ENCODE results near the gene AFAP1L2. TPM values are rescaled to one million over a fixed set of nuclear protein-coding genes. Genes with fewer than 3 reads are reported as not detected.

The AFAP1L2 gene
- total RNA-seq, 1 experiment from 2014 or later = 2.1 TPM

DNA sequence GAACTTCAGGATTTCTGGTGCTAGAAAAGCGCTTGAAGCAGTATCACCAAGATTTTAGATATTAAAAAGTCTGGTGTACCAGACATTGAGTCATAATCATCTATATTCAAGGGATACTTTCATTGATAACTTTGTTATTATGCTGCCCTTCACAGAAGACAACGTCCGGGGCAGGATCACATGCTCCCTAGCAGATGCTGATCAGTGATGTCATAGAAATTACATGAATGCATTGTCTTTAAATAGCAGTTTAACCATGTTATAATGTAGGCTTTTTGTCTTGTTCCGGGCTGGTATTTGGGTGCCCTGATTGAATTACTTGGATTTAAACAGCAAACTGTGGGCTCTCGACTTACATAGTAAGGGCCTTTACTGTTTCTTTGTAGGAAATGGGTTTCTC lies 111.2 kb downstream of the AFAP1L2 start:
- H3K4me3 ChIP-seq = no peak overlapping the region
- no peak for DNase-seq (ENCODE audit: low read depth in 1 of 2, low spot score in 2 of 2)
- no peaks in the 10 kb centered on the region for H3K27me3 ChIP-seq (replicated peaks)
- no peak overlapping the region for H3K27ac ChIP-seq
- peaks cover 8% of the 10 kb centered on the region for H3K9me3 ChIP-seq (replicated peaks)
- no peaks in the 10 kb centered on the region for H3K4me1 ChIP-seq (replicated peaks)
- no peaks in the 10 kb centered on the region for H3K36me3 ChIP-seq

DNA sequence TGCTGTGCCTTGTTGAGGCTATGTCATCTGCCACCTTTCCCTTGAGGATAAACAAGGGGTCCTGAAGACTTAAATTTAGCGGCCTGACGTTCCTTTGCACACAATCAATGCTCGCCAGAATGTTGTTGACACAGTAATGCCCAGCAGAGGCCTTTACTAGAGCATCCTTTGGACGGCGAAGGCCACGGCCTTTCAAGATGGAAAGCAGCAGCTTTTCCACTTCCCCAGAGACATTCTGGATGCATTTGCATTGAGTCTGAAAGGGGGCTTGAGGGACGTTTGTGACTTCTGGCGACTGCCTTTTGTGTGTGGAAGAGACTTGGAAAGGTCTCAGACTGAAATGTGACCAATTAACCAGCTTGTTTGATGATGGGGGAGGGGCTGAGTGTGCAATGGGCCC lies 112.8 kb downstream of the AFAP1L2 start:
- no peaks in the 10 kb centered on the region for H3K27me3 ChIP-seq (replicated peaks)
- no peak overlapping the region for H3K4me3 ChIP-seq
- peaks cover 8% of the 10 kb centered on the region for H3K9me3 ChIP-seq (replicated peaks)
- no peaks in the 10 kb centered on the region for H3K4me1 ChIP-seq (replicated peaks)
- H3K27ac ChIP-seq = no peak overlapping the region
- no peaks in the 10 kb centered on the region for H3K36me3 ChIP-seq
- no peak for DNase-seq (ENCODE audit: low read depth in 1 of 2, low spot score in 2 of 2)

DNA sequence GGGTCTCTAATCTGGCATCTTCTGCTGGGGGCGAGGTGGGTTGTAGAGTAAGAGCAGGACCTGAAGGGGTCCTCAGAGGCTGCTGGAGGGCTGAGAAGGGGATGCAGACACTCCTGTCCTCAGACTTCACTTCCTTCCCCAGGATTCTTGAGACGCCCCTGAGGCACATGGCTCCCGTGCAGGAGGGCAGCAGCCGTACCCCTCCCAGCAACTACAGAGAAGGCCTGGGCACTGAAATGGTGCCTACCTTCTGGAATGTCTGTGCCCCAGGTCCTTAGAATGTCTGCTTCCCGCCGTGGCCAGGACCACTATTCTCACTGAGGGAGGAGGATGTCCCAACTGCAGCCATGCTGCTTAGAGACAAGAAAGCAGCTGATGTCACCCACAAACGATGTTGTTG lies 113.2 kb downstream of the AFAP1L2 start:
- Histone ChIP-seq H3K36me3 (no peaks in the 10 kb centered on the region), H3K27me3 (replicated peaks) (no peaks in the 10 kb centered on the region), H3K4me3 (no peak overlapping the region), H3K4me1 (replicated peaks) (no peaks in the 10 kb centered on the region), H3K27ac (no peak overlapping the region), H3K9me3 (replicated peaks) (peaks cover 8% of the 10 kb centered on the region)
- DNase-seq (ENCODE audit: low read depth in 1 of 2, low spot score in 2 of 2) = no peak

DNA sequence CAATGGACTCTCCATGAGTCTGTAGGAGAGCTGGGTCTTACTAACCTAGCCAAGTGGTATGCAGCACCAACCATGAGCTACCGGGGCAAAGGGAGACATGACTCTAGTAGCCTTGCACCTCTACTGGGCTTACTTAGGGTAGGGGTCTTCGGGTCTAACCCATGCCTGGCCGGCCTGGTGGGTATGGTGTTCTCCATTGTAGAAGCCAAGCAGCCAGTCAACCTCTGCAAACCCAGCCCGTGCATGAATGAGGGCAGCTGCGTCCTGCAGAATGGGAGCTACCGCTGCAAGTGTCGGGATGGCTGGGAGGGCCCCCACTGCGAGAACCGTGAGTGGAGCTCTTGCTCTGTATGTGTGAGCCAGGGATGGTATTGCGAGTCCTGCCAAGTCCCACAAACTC lies 114.3 kb downstream of the AFAP1L2 start:
- Histone ChIP-seq H3K27me3 (replicated peaks) (no peaks in the 10 kb centered on the region), H3K27ac (no peak overlapping the region), H3K4me1 (replicated peaks) (no peaks in the 10 kb centered on the region), H3K4me3 (no peak overlapping the region), H3K36me3 (no peaks in the 10 kb centered on the region), H3K9me3 (replicated peaks) (no peaks in the 10 kb centered on the region)
- no peak for DNase-seq (ENCODE audit: low read depth in 1 of 2, low spot score in 2 of 2)

GRCh38 chr10:114289096-114289436 lies 115.2 kb downstream of the AFAP1L2 start:
- no peak overlapping the region for H3K27ac ChIP-seq
- DNase-seq (ENCODE audit: low read depth in 1 of 2, low spot score in 2 of 2) = no peak
- no peaks in the 10 kb centered on the region for H3K36me3 ChIP-seq
- no peaks in the 10 kb centered on the region for H3K9me3 ChIP-seq (replicated peaks)
- no peak overlapping the region for H3K4me3 ChIP-seq
- H3K4me1 ChIP-seq (replicated peaks) = no peaks in the 10 kb centered on the region
- no peaks in the 10 kb centered on the region for H3K27me3 ChIP-seq (replicated peaks)

DNA sequence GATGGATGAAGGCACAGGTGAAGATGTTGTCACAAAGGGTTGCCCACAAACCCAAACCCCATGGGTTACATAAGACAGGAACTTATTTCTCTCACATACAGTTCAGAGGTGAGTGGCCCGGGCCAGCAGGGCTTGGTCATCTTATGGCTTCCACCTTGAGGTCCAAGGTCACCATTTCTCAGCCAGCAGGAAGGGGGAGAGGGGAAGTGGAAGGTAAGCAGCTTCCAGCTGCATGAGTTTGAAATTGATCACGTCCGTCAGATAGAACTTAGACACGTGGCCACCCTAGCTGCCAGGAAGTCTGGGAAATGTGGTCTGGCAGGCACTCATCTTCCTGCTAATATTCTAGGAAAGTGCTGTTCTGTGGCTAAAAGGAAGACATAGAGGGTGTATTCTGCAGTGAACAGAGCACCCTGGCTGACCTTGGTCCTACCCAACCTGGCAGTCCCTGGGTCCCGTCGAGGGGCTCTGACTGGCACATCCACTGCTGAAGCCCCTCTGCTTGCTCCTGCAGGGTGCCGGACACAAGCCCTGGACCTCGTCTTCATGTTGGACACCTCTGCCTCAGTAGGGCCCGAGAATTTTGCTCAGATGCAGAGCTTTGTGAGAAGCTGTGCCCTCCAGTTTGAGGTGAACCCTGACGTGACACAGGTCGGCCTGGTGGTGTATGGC lies 115.7 kb downstream of the AFAP1L2 start:
- Histone ChIP-seq H3K27me3 (replicated peaks) (no peaks in the 10 kb centered on the region), H3K9me3 (replicated peaks) (no peaks in the 10 kb centered on the region), H3K4me3 (no peak overlapping the region), H3K36me3 (no peaks in the 10 kb centered on the region), H3K4me1 (replicated peaks) (no peaks in the 10 kb centered on the region), H3K27ac (no peak overlapping the region)
- no peak for DNase-seq (ENCODE audit: low read depth in 1 of 2, low spot score in 2 of 2)

- Histone ChIP-seq H3K9me3 (replicated peaks) (no peaks in the 10 kb centered on the region), H3K4me1 (replicated peaks) (no peaks in the 10 kb centered on the region), H3K36me3 (no peaks in the 10 kb centered on the region), H3K27ac (no peak overlapping the region), H3K4me3 (no peak overlapping the region), H3K27me3 (replicated peaks) (no peaks in the 10 kb centered on the region)
- DNase-seq (ENCODE audit: low read depth in 1 of 2, low spot score in 2 of 2) = no peak
Observed at GRCh38 chr10:114286921-114287320, 117.4 kb downstream of the AFAP1L2 start.

DNA sequence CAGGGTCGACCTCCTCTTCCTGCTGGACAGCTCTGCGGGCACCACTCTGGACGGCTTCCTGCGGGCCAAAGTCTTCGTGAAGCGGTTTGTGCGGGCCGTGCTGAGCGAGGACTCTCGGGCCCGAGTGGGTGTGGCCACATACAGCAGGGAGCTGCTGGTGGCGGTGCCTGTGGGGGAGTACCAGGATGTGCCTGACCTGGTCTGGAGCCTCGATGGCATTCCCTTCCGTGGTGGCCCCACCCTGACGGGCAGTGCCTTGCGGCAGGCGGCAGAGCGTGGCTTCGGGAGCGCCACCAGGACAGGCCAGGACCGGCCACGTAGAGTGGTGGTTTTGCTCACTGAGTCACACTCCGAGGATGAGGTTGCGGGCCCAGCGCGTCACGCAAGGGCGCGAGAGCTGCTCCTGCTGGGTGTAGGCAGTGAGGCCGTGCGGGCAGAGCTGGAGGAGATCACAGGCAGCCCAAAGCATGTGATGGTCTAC lies 118.3 kb downstream of the AFAP1L2 start:
- H3K27me3 ChIP-seq (replicated peaks) = no peaks in the 10 kb centered on the region
- DNase-seq (ENCODE audit: low read depth in 1 of 2, low spot score in 2 of 2) = no peak
- no peaks in the 10 kb centered on the region for H3K9me3 ChIP-seq (replicated peaks)
- no peak overlapping the region for H3K4me3 ChIP-seq
- no peaks in the 10 kb centered on the region for H3K4me1 ChIP-seq (replicated peaks)
- no peak overlapping the region for H3K27ac ChIP-seq
- no peaks in the 10 kb centered on the region for H3K36me3 ChIP-seq

DNA sequence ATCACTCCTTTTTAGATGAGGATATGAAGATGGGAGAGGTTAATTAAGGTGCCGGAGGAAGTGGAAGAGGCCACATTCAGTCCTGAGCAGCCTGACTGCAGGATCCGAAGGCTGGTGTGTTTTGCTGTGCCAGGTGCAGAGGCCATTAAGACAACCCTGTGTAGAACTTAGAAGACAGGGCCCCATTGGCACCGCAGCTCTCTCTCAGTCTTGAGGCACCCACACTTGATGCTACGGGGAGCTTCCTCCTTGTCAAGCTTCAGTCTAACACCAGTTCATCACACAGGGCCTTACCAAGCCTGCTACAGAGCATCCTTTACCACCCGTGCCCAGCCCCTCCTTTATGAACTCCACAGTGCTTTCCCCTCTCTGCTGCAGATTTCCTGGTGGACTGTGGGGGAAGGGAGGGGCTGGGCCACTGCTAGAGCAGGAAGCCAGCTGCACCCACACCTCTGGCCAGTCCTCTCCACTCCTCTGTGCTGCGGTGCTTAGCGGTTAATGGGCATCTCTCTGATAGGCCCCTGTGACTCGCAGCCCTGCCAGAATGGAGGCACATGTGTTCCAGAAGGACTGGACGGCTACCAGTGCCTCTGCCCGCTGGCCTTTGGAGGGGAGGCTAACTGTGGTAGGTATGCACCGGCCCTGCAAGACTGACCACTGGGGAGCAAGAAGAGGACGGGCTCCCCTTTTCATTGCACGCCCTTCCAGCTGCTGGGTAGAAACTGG lies 119.8 kb downstream of the AFAP1L2 start:
- Histone ChIP-seq H3K4me1 (replicated peaks) (no peaks in the 10 kb centered on the region), H3K36me3 (no peaks in the 10 kb centered on the region), H3K4me3 (no peak overlapping the region), H3K27me3 (replicated peaks) (no peaks in the 10 kb centered on the region), H3K27ac (no peak overlapping the region), H3K9me3 (replicated peaks) (no peaks in the 10 kb centered on the region)
- no peak for DNase-seq (ENCODE audit: low read depth in 1 of 2, low spot score in 2 of 2)

GRCh38 chr10:114283535-114284234 lies 120.6 kb downstream of the AFAP1L2 start:
- H3K27me3 ChIP-seq (replicated peaks) = no peaks in the 10 kb centered on the region
- no peak overlapping the region for H3K4me3 ChIP-seq
- no peaks in the 10 kb centered on the region for H3K36me3 ChIP-seq
- H3K4me1 ChIP-seq (replicated peaks) = no peaks in the 10 kb centered on the region
- DNase-seq (ENCODE audit: low read depth in 1 of 2, low spot score in 2 of 2) = no peak
- no peak overlapping the region for H3K27ac ChIP-seq
- no peaks in the 10 kb centered on the region for H3K9me3 ChIP-seq (replicated peaks)

- Histone ChIP-seq H3K4me3 (no peak overlapping the region), H3K36me3 (no peaks in the 10 kb centered on the region), H3K27me3 (replicated peaks) (no peaks in the 10 kb centered on the region), H3K27ac (no peak overlapping the region), H3K4me1 (replicated peaks) (no peaks in the 10 kb centered on the region), H3K9me3 (replicated peaks) (no peaks in the 10 kb centered on the region)
- no peak for DNase-seq (ENCODE audit: low read depth in 1 of 2, low spot score in 2 of 2)
Observed at GRCh38 chr10:114283091-114283490, 121.2 kb downstream of the AFAP1L2 start.

GRCh38 chr10:114282526-114282925 lies 121.8 kb downstream of the AFAP1L2 start:
- Histone ChIP-seq H3K9me3 (replicated peaks) (no peaks in the 10 kb centered on the region), H3K4me1 (replicated peaks) (no peaks in the 10 kb centered on the region; the same call in 1 of the 2 replicates), H3K27ac (no peak overlapping the region), H3K4me3 (no peak overlapping the region), H3K27me3 (replicated peaks) (no peaks in the 10 kb centered on the region), H3K36me3 (no peaks in the 10 kb centered on the region)
- no peak for DNase-seq (ENCODE audit: low read depth in 1 of 2, low spot score in 2 of 2)

DNA sequence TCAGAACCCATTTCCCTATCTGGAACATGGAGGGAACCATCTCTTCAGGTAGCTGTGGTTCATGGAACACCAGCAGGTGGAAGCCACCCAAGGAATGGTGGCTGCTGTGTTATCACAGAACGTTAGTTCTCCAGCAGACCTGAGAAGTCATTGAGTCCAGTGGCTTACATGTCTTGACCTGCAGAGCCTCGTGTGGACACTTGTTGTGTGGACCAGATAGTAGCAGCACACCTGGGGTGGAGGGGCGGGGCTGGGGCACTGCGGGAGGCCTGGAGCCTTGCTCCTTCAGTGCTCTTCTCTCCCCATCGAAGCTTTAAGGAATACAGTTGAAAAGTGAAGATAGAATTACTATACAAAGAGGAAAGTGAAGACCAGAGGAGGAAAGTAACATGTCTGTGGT lies 122.8 kb downstream of the AFAP1L2 start:
- no peaks in the 10 kb centered on the region for H3K27me3 ChIP-seq (replicated peaks)
- no peak for DNase-seq (ENCODE audit: low read depth in 1 of 2, low spot score in 2 of 2)

GRCh38 chr10:114281006-114281405 lies 123.3 kb downstream of the AFAP1L2 start:
- DNase-seq (ENCODE audit: low read depth in 1 of 2, low spot score in 2 of 2) = no peak
- H3K27ac ChIP-seq = no peak overlapping the region
- H3K36me3 ChIP-seq = no peaks in the 10 kb centered on the region
- no peaks in the 10 kb centered on the region for H3K27me3 ChIP-seq (replicated peaks)
- H3K4me1 ChIP-seq (replicated peaks) = peaks cover 8% of the 10 kb centered on the region
- no peaks in the 10 kb centered on the region for H3K9me3 ChIP-seq (replicated peaks)
- H3K4me3 ChIP-seq = no peak overlapping the region

More for the DNA sequence above, 122.8 kb downstream of the AFAP1L2 start:
- no peak overlapping the region for H3K27ac ChIP-seq
- H3K4me3 ChIP-seq = no peak overlapping the region
- H3K4me1 ChIP-seq (replicated peaks) = peaks cover 3% of the 10 kb centered on the region
- H3K9me3 ChIP-seq (replicated peaks) = no peaks in the 10 kb centered on the region
- H3K36me3 ChIP-seq = no peaks in the 10 kb centered on the region

All from SJSA1 (cell line).